ENCODE data around the gene TGFBI.

TGFBI gene

GRCh38 chr5:136056336-136056735, 27.5 kb downstream of the TGFBI start:
- WGBS (ENCODE audit: insufficient coverage) = 100% methylated on average over 5 of the region's 5 CpGs
- CTCF ChIA-PET = interaction anchor here (1.0 to 2.3 kb wide), 4 partner anchors 9 to 114 kb away, joined by 3 to 5 read pairs (median 4); no protein-coding TSS in a partner anchor

GRCh38 chr5:136056771-136057335, 28.1 kb downstream of the TGFBI start:
- POLR2A ChIA-PET = no interaction called here
- Histone ChIP-seq H3K4me1 (ENCODE audit: control extremely low read depth in 1 of 4, control insufficient read depth in 4 of 4, insufficient read depth in 4 of 4, low read length in 3 of 4) (no peaks in the 10 kb centered on the region), H3K9me3 (ENCODE audit: control extremely low read depth in 1 of 5, control insufficient read depth in 4 of 5, insufficient read depth in 2 of 5, low read depth in 1 of 5, low read length in 4 of 5) (no peaks in the 10 kb centered on the region), H3K27me3 (replicated peaks in 2 of 5; ENCODE audit: control insufficient read depth in 4 of 5, insufficient read depth in 5 of 5, low read length in 4 of 5) (peaks cover 0 to 16% (median 3%) of the 10 kb centered on the region in 5 experiments), H3K36me3 (ENCODE audit: control insufficient read depth in 4 of 4, insufficient read depth in 4 of 4, low read length in 3 of 4) (no peaks in the 10 kb centered on the region), H3K4me3 (ENCODE audit: control insufficient read depth in 1 of 7, extremely low read depth in 1 of 7, insufficient read depth in 4 of 7, low read depth in 2 of 7, low read length in 6 of 7) (no peak overlapping the region), H3K27ac (ENCODE audit: insufficient read depth in 1 of 2, low read depth in 1 of 2, low read length in 2 of 2, poor library complexity in 1 of 2, severe bottlenecking in 2 of 2) (no peak overlapping the region)
- CTCF ChIA-PET = interaction anchor here (1.0 to 1.8 kb wide), 5 partner anchors 13 to 115 kb away, joined by 3 to 5 read pairs (median 4); no protein-coding TSS in a partner anchor
- WGBS (ENCODE audit: insufficient coverage) = 97% methylated on average over 8 of the region's 8 CpGs
- DNase-seq = no peak

More at GRCh38 chr5:136056336-136056735, 27.5 kb downstream of the TGFBI start:
- Histone ChIP-seq H3K4me3 (ENCODE audit: control insufficient read depth in 1 of 7, extremely low read depth in 1 of 7, insufficient read depth in 4 of 7, low read depth in 2 of 7, low read length in 6 of 7) (no peak overlapping the region), H3K27ac (ENCODE audit: insufficient read depth in 1 of 2, low read depth in 1 of 2, low read length in 2 of 2, poor library complexity in 1 of 2, severe bottlenecking in 2 of 2) (no peak overlapping the region), H3K36me3 (ENCODE audit: control insufficient read depth in 4 of 4, insufficient read depth in 4 of 4, low read length in 3 of 4) (no peaks in the 10 kb centered on the region), H3K27me3 (replicated peaks in 2 of 5; ENCODE audit: control insufficient read depth in 4 of 5, insufficient read depth in 5 of 5, low read length in 4 of 5) (peaks cover 0 to 16% (median 3%) of the 10 kb centered on the region in 5 experiments), H3K4me1 (ENCODE audit: control extremely low read depth in 1 of 4, control insufficient read depth in 4 of 4, insufficient read depth in 4 of 4, low read length in 3 of 4) (no peaks in the 10 kb centered on the region), H3K9me3 (ENCODE audit: control extremely low read depth in 1 of 5, control insufficient read depth in 4 of 5, insufficient read depth in 2 of 5, low read depth in 1 of 5, low read length in 4 of 5) (no peaks in the 10 kb centered on the region)
- POLR2A ChIA-PET = no interaction called here
- no peak for DNase-seq

- H3K4me3 ChIP-seq (ENCODE audit: control insufficient read depth in 1 of 7, extremely low read depth in 1 of 7, insufficient read depth in 4 of 7, low read depth in 2 of 7, low read length in 6 of 7) = no peak overlapping the region
- no peaks in the 10 kb centered on the region for H3K36me3 ChIP-seq (ENCODE audit: control insufficient read depth in 4 of 4, insufficient read depth in 4 of 4, low read length in 3 of 4)
- H3K27me3 ChIP-seq (replicated peaks in 2 of 5; ENCODE audit: control insufficient read depth in 4 of 5, insufficient read depth in 5 of 5, low read length in 4 of 5) = peaks cover 0 to 16% (median 3%) of the 10 kb centered on the region in 5 experiments
- ChIA-PET CTCF (interaction anchor here (1.0 to 1.8 kb wide), 9 partner anchors 14 to 115 kb away, joined by 3 to 5 read pairs (median 3); no protein-coding TSS in a partner anchor), POLR2A (no interaction called here)
- H3K4me1 ChIP-seq (ENCODE audit: control extremely low read depth in 1 of 4, control insufficient read depth in 4 of 4, insufficient read depth in 4 of 4, low read length in 3 of 4) = no peaks in the 10 kb centered on the region
- DNase-seq = no peak
- no peak overlapping the region for H3K27ac ChIP-seq (ENCODE audit: insufficient read depth in 1 of 2, low read depth in 1 of 2, low read length in 2 of 2, poor library complexity in 1 of 2, severe bottlenecking in 2 of 2)
- no peaks in the 10 kb centered on the region for H3K9me3 ChIP-seq (ENCODE audit: control extremely low read depth in 1 of 5, control insufficient read depth in 4 of 5, insufficient read depth in 2 of 5, low read depth in 1 of 5, low read length in 4 of 5)
- no CpG with 5 or more reads among the region's 5 CpGs for WGBS (ENCODE audit: insufficient coverage)
Measured at GRCh38 chr5:136057401-136058038, 28.7 kb downstream of the TGFBI start.

- Histone ChIP-seq H3K27me3 (replicated peaks in 2 of 5; ENCODE audit: control insufficient read depth in 4 of 5, insufficient read depth in 5 of 5, low read length in 4 of 5) (peaks cover 0 to 16% (median 3%) of the 10 kb centered on the region in 5 experiments), H3K27ac (ENCODE audit: insufficient read depth in 1 of 2, low read depth in 1 of 2, low read length in 2 of 2, poor library complexity in 1 of 2, severe bottlenecking in 2 of 2) (no peak overlapping the region), H3K36me3 (ENCODE audit: control insufficient read depth in 4 of 4, insufficient read depth in 4 of 4, low read length in 3 of 4) (no peaks in the 10 kb centered on the region), H3K4me1 (ENCODE audit: control extremely low read depth in 1 of 4, control insufficient read depth in 4 of 4, insufficient read depth in 4 of 4, low read length in 3 of 4) (no peaks in the 10 kb centered on the region), H3K4me3 (ENCODE audit: control insufficient read depth in 1 of 7, extremely low read depth in 1 of 7, insufficient read depth in 4 of 7, low read depth in 2 of 7, low read length in 6 of 7) (no peak overlapping the region), H3K9me3 (ENCODE audit: control extremely low read depth in 1 of 5, control insufficient read depth in 4 of 5, insufficient read depth in 2 of 5, low read depth in 1 of 5, low read length in 4 of 5) (no peaks in the 10 kb centered on the region)
- 93% methylated on average over 6 of the region's 10 CpGs for WGBS (ENCODE audit: insufficient coverage)
- ChIA-PET POLR2A (no interaction called here), CTCF (interaction anchor here (1.0 to 1.8 kb wide), 8 partner anchors 14 to 85 kb away, joined by 3 to 5 read pairs (median 4); no protein-coding TSS in a partner anchor)
- DNase-seq = no peak
Measured at GRCh38 chr5:136058039-136058971, 29.5 kb downstream of the TGFBI start.

GRCh38 chr5:136058972-136059354, 30.2 kb downstream of the TGFBI start:
- Histone ChIP-seq H3K36me3 (ENCODE audit: control insufficient read depth in 4 of 4, insufficient read depth in 4 of 4, low read length in 3 of 4) (no peaks in the 10 kb centered on the region), H3K4me1 (ENCODE audit: control extremely low read depth in 1 of 4, control insufficient read depth in 4 of 4, insufficient read depth in 4 of 4, low read length in 3 of 4) (no peaks in the 10 kb centered on the region), H3K4me3 (ENCODE audit: control insufficient read depth in 1 of 7, extremely low read depth in 1 of 7, insufficient read depth in 4 of 7, low read depth in 2 of 7, low read length in 6 of 7) (no peak overlapping the region), H3K9me3 (ENCODE audit: control extremely low read depth in 1 of 5, control insufficient read depth in 4 of 5, insufficient read depth in 2 of 5, low read depth in 1 of 5, low read length in 4 of 5) (no peaks in the 10 kb centered on the region), H3K27me3 (replicated peaks in 2 of 5; ENCODE audit: control insufficient read depth in 4 of 5, insufficient read depth in 5 of 5, low read length in 4 of 5) (peaks cover 0 to 16% (median 3%) of the 10 kb centered on the region in 5 experiments), H3K27ac (ENCODE audit: insufficient read depth in 1 of 2, low read depth in 1 of 2, low read length in 2 of 2, poor library complexity in 1 of 2, severe bottlenecking in 2 of 2) (no peak overlapping the region)
- POLR2A ChIA-PET = no interaction called here
- CTCF ChIA-PET = interaction anchor here (1.4 kb wide), 2 partner anchors 57 to 65 kb away, joined by 3 to 4 read pairs; no protein-coding TSS in a partner anchor
- no peak for DNase-seq
- WGBS (ENCODE audit: insufficient coverage) = 92% methylated on average over 1 of the region's 6 CpGs

- DNase-seq = no peak
- POLR2A ChIA-PET = no interaction called here
- H3K4me1 ChIP-seq (ENCODE audit: control extremely low read depth in 1 of 4, control insufficient read depth in 4 of 4, insufficient read depth in 4 of 4, low read length in 3 of 4) = no peaks in the 10 kb centered on the region
- H3K36me3 ChIP-seq (ENCODE audit: control insufficient read depth in 4 of 4, insufficient read depth in 4 of 4, low read length in 3 of 4) = no peaks in the 10 kb centered on the region
- H3K4me3 ChIP-seq (ENCODE audit: control insufficient read depth in 1 of 7, extremely low read depth in 1 of 7, insufficient read depth in 4 of 7, low read depth in 2 of 7, low read length in 6 of 7) = no peak overlapping the region
- H3K27ac ChIP-seq (ENCODE audit: insufficient read depth in 1 of 2, low read depth in 1 of 2, low read length in 2 of 2, poor library complexity in 1 of 2, severe bottlenecking in 2 of 2) = no peak overlapping the region
- H3K9me3 ChIP-seq (ENCODE audit: control extremely low read depth in 1 of 5, control insufficient read depth in 4 of 5, insufficient read depth in 2 of 5, low read depth in 1 of 5, low read length in 4 of 5) = no peaks in the 10 kb centered on the region
- H3K27me3 ChIP-seq (replicated peaks in 2 of 5; ENCODE audit: control insufficient read depth in 4 of 5, insufficient read depth in 5 of 5, low read length in 4 of 5) = peaks cover 0 to 16% (median 3%) of the 10 kb centered on the region in 5 experiments
- CTCF ChIA-PET = interaction anchor here (1.0 to 3.4 kb wide), 3 partner anchors 16 to 115 kb away, joined by 3 to 20 read pairs (median 15); no protein-coding TSS in a partner anchor
- WGBS (ENCODE audit: insufficient coverage) = 97% methylated on average over 6 of the region's 7 CpGs
Measured at GRCh38 chr5:136060963-136061362, 32.2 kb downstream of the TGFBI start.

Measured in common myeloid progenitor, CD34-positive (primary cell).